ENCODE data around the gene LRRC47.
A peak's percentile ranks its signal among the peaks of the same experiment; 100 is the strongest.

Gene LRRC47

GRCh38 chr1:3773572-3774275 lies 22.6 kb downstream of the LRRC47 start:
- DNase-seq (ENCODE audit: insufficient read length, low spot score) (no peak), FAIRE-seq (no peak)
- TF ChIP-seq CTCF (IDR thresholded peaks at IDR 0.05; ENCODE audit: insufficient read depth, missing control alignments) = no peak

- DNase-seq (ENCODE audit: insufficient read length, low spot score) (no peak), FAIRE-seq (no peak)
- TF ChIP-seq CTCF (IDR thresholded peaks at IDR 0.05; ENCODE audit: insufficient read depth, missing control alignments) = no peak
These were observed 23.4 kb downstream of the LRRC47 start, which contains the start of gene SMIM1 for GRCh38 chr1:3772715-3773571. TSS of gene SMIM1 (plus strand) at chr1:3772749. CDS start at chr1:3775374, 2,625 bp downstream.

DNA sequence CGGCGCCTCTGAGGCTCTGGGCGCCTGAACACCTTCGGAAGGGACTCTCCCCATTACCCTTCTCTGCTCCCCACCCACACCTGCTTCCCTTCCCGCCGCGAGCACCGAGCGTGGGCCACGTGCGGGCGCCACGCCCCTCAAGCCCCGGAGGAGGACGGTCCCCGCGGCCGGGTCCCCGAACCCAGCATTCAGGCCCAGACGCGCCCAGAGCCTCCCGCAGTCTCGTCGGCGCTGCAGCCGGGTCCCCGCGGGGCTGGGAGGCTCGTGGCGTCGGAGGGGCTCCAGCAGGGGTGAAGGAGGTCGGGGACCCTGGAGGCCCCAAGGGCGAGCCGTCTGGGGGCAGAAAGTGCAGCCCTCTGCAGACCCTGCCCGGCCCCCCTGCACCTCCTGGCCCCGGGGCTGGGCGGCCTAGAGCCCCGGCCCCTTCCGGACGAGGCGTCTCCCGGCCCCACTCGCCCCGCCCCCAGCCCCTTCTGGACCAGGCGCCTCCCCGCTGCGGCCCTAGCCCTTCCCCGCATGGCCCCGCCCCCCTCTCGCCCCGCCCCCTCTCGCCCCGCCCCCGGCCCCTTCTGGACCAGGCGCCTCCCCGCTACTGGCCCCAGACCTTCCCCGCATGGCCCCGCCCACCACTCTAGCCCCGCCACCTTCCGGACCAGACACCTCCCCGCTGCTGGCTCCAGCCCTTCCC lies 24.1 kb downstream of the LRRC47 start:
- no peak for TF ChIP-seq CTCF (IDR thresholded peaks at IDR 0.05; ENCODE audit: insufficient read depth, missing control alignments)
- DNase-seq (ENCODE audit: insufficient read length, low spot score) = peak; percentile 94
- FAIRE-seq = no peak

GRCh38 chr1:3771108-3772026 lies 24.9 kb downstream of the LRRC47 start:
- no peak for FAIRE-seq
- DNase-seq (ENCODE audit: insufficient read length, low spot score) = no peak
- TF ChIP-seq CTCF (IDR thresholded peaks at IDR 0.05; ENCODE audit: insufficient read depth, missing control alignments) = no peak

- TF ChIP-seq CTCF (IDR thresholded peaks at IDR 0.05; ENCODE audit: insufficient read depth, missing control alignments) = no peak
- FAIRE-seq (no peak), DNase-seq (ENCODE audit: insufficient read length, low spot score) (no peak)
These were observed 26.1 kb downstream of the LRRC47 start for GRCh38 chr1:3770047-3770765.

Data from D721Med (cell line).